WTC11 (cell line): ENCODE results near the gene BORCS6. TPM values are rescaled to one million over a fixed set of nuclear protein-coding genes. Genes with fewer than 3 reads are reported as not detected.

Source experiments
- ATAC-seq: fragments of 200-7000 bp; cut with Tn5 transposase; 2 replicates; pipeline ENCODE4 v1.10.0; 2021; ENCODE audit warnings: mild to moderate bottlenecking, moderate library complexity
- CTCF ChIA-PET: fragments of 300-600 bp; sonication (Branson Sonifier 250); formaldehyde crosslinking; loops from one replicate; lab custom pipeline; 2021; ENCODE audit warnings: antibody characterized with exemption; lab: Charles Lee
- POLR2A ChIA-PET: fragments of 350-600 bp; sonication (Branson Sonifier 250); formaldehyde crosslinking; loops from one replicate; lab custom pipeline; 2021; ENCODE audit warnings: antibody characterized with exemption; lab: Charles Lee
- DNase-seq: peaks from one replicate; pipeline ENCODE4 v3.0.0; 2021; ENCODE audit warnings: low spot score
- H3K27ac Mint-ChIP-seq: 2 replicates; pipeline ENCODE4 v1.8.0; 2021; ENCODE audit warnings: mixed read lengths
- H3K27me3 Mint-ChIP-seq: 2 replicates; pipeline ENCODE4 v1.8.0; 2021; ENCODE audit warnings: low read depth, mild to moderate bottlenecking, moderate library complexity, mixed read lengths
- H3K36me3 Mint-ChIP-seq: 2 replicates; pipeline ENCODE4 v1.8.0; 2021; ENCODE audit warnings: mixed read lengths
- H3K4me1 Mint-ChIP-seq: 2 replicates; pipeline ENCODE4 v1.8.0; 2022; ENCODE audit warnings: mixed read lengths
- H3K4me3 Mint-ChIP-seq: 2 replicates; pipeline ENCODE4 v1.8.0; 2021; ENCODE audit warnings: mild to moderate bottlenecking, moderate library complexity, mixed read lengths
- H3K9me3 Mint-ChIP-seq: 2 replicates; pipeline ENCODE4 v1.8.0; 2021; ENCODE audit warnings: mixed read lengths
- ATF1 ChIP-seq: sonication (generic); formaldehyde crosslinking; IDR thresholded peaks from 2 replicates; pipeline ENCODE4 v1.8.1; 2023; ENCODE audit warnings: mild to moderate bottlenecking, moderate library complexity, missing genetic modification reagents
- ESRRA ChIP-seq: sonication (generic); formaldehyde crosslinking; IDR thresholded peaks from 2 replicates; pipeline ENCODE4 v1.8.1; 2022; ENCODE audit warnings: mild to moderate bottlenecking, missing genetic modification reagents, borderline replicate concordance
- FOXK1 ChIP-seq: sonication (generic); formaldehyde crosslinking; IDR thresholded peaks from 2 replicates; pipeline ENCODE4 v1.8.0; 2022; ENCODE audit warnings: mild to moderate bottlenecking, moderate library complexity, missing genetic modification reagents
- GABPB1 ChIP-seq: sonication (generic); formaldehyde crosslinking; IDR thresholded peaks from 2 replicates; pipeline ENCODE4 v1.8.1; 2023; ENCODE audit warnings: mild to moderate bottlenecking, missing genetic modification reagents
- GRHL2 ChIP-seq: fragments of 250-450 bp; sonication (Bioruptor Pico); IDR thresholded peaks from 2 replicates; pipeline ENCODE4 v1.8.0; 2022; ENCODE audit warnings: mild to moderate bottlenecking, moderate library complexity; ENCODE audit not compliant: insufficient replicate concordance, severe bottlenecking
- GTF2I ChIP-seq: fragments of 250-450 bp; sonication (Bioruptor Pico); conservative IDR thresholded peaks from 2 replicates; pipeline ENCODE4 v1.4.0; 2021; ENCODE audit warnings: mild to moderate bottlenecking
- HMGA2 ChIP-seq: fragments of 250-450 bp; sonication (Bioruptor Pico); IDR thresholded peaks from 2 replicates; pipeline ENCODE4 v1.4.0; 2021; ENCODE audit warnings: mild to moderate bottlenecking, moderate library complexity
- MYBL2 ChIP-seq: sonication (generic); formaldehyde crosslinking; IDR thresholded peaks from 2 replicates; pipeline ENCODE4 v1.8.1; 2023; ENCODE audit warnings: mild to moderate bottlenecking, moderate library complexity, missing genetic modification reagents
- NFATC4 ChIP-seq: fragments of 250-450 bp; sonication (Bioruptor Pico); IDR thresholded peaks from 2 replicates; pipeline ENCODE4 v1.9.0; 2021; ENCODE audit warnings: mild to moderate bottlenecking
- NR2C2 ChIP-seq: sonication (generic); formaldehyde crosslinking; IDR thresholded peaks from 2 replicates; pipeline ENCODE4 v1.8.0; 2022; ENCODE audit warnings: mild to moderate bottlenecking, missing genetic modification reagents
- RORB ChIP-seq: fragments of 250-450 bp; sonication (Bioruptor Pico); IDR thresholded peaks from 2 replicates; pipeline ENCODE4 v1.9.0; 2021; ENCODE audit warnings: mild to moderate bottlenecking
- SMAD3 ChIP-seq: sonication (generic); formaldehyde crosslinking; IDR thresholded peaks from 2 replicates; pipeline ENCODE4 v1.8.0; 2022; ENCODE audit warnings: missing genetic modification reagents, mild to moderate bottlenecking, borderline replicate concordance
- SMAD4 ChIP-seq: sonication (generic); formaldehyde crosslinking; IDR thresholded peaks from 2 replicates; pipeline ENCODE4 v1.8.0; 2022; ENCODE audit warnings: mild to moderate bottlenecking, missing genetic modification reagents
- TCF7 ChIP-seq: sonication (generic); formaldehyde crosslinking; IDR thresholded peaks from 2 replicates; pipeline ENCODE4 v1.8.0; 2022; ENCODE audit warnings: mild to moderate bottlenecking, low read depth, missing genetic modification reagents, moderate library complexity
- ZNF263 ChIP-seq: sonication (generic); formaldehyde crosslinking; IDR thresholded peaks from 2 replicates; pipeline ENCODE4 v1.8.1; 2022; ENCODE audit warnings: low read depth, mild to moderate bottlenecking, moderate library complexity, missing genetic modification reagents
- ZNF317 ChIP-seq: sonication (generic); formaldehyde crosslinking; IDR thresholded peaks from 2 replicates; pipeline ENCODE4 v1.8.1; 2023; ENCODE audit warnings: low read depth, mild to moderate bottlenecking, moderate library complexity, missing genetic modification reagents, borderline replicate concordance
- ZNF396 ChIP-seq: fragments of 250-450 bp; sonication (Bioruptor Pico); IDR thresholded peaks from 2 replicates; pipeline ENCODE4 v1.8.0; 2021; ENCODE audit warnings: mild to moderate bottlenecking, moderate library complexity, borderline replicate concordance
- total RNA-seq: library from RNA; stranded (reverse); gene quantifications from 3 replicates; pipeline ENCODE4 v1.2.3, GENCODE V29; 2021
- TF ChIP-seq, protein P1 (sequence below): fragments of 250-450 bp; sonication (Bioruptor Pico); IDR thresholded peaks from 2 replicates; pipeline ENCODE4 v1.9.0; 2021; ENCODE audit warnings: mild to moderate bottlenecking
- TF ChIP-seq, protein P2 (sequence below): fragments of 250-450 bp; sonication (Bioruptor Pico); IDR thresholded peaks from 2 replicates; pipeline ENCODE4 v1.9.0; 2021; ENCODE audit warnings: mild to moderate bottlenecking
- TF ChIP-seq, protein P3 (sequence below): sonication (generic); formaldehyde crosslinking; IDR thresholded peaks from 2 replicates; pipeline ENCODE4 v1.8.1; 2022; ENCODE audit warnings: low read depth, mild to moderate bottlenecking, moderate library complexity, missing genetic modification reagents, borderline replicate concordance
- TF ChIP-seq, protein P4 (sequence below): sonication (generic); formaldehyde crosslinking; IDR thresholded peaks from 2 replicates; pipeline ENCODE4 v1.8.1; 2023; ENCODE audit warnings: mild to moderate bottlenecking, missing genetic modification reagents, moderate library complexity
- TF ChIP-seq, protein P5 (sequence below): sonication (generic); formaldehyde crosslinking; conservative IDR thresholded peaks from 2 replicates; pipeline ENCODE4 v1.8.1; 2023; ENCODE audit warnings: mild to moderate bottlenecking, low read depth, missing genetic modification reagents, moderate library complexity

BORCS6 gene
- total RNA-seq, 1 experiment from 2014 or later: 5.6 TPM

DNA sequence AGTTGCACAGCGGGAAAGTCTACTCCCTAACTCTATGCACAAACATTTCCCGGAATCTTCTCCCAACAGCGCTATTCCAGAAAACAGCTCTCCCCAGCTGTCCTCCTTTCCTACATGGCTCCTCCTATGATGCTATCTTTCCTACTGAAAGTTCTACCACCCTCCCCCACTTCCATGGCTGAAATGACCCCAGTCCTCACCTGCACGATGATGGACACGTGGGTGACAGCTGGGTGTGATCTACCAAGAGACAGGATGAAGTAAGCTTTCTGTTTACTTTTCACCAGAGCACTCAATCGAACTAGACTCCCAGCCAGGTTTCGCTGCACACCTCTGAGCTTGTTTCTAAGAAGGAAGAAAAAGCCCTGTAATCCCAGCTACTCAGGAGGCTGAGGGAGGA lies 47.2 kb upstream of the BORCS6 start:
- CTCF ChIA-PET: interaction anchor here (1.3 kb wide), 1 partner anchor 58 kb away, joined by 3 read pairs; the partner anchor contains the start of gene SLC25A35

DNA sequence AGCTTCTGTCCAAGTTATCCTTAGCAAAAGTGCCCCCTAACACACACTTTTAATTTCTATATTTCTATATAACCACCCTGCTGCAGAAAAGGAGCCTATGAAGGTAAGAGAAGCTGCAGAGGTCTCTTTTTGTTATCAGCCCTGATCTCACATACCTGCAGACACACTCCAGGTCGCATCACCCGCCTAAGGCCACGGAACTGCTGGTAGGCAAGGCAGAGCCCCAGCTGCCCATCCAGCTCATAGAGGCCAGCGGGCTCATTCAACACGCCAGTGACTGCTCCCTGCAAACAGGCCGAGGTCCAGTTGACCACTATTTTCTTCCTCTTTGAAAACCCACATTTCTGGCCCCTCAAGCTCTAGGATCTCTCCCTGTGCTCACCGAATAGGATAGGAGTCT lies 45.7 kb upstream of the BORCS6 start:
- ATAC-seq: no peak
- Mint-ChIP-seq H3K4me1 (no peaks in the 10 kb centered on the region), H3K36me3 (peaks cover 65% of the 10 kb centered on the region), H3K27ac (no peak overlapping the region), H3K9me3 (no peaks in the 10 kb centered on the region), H3K4me3 (no peak overlapping the region), H3K27me3 (no peaks in the 10 kb centered on the region)
- CTCF ChIA-PET: interaction anchor here (1.2 kb wide), 1 partner anchor 65 kb away, joined by 3 read pairs; no protein-coding TSS in a partner anchor
- no peak for TF ChIP-seq HMGA2 (CRISPR knock-in tag)
- no peak for TF ChIP-seq GRHL2 (CRISPR knock-in tag)
- no peak for TF ChIP-seq SMAD4
- TF ChIP-seq, protein P1, sequence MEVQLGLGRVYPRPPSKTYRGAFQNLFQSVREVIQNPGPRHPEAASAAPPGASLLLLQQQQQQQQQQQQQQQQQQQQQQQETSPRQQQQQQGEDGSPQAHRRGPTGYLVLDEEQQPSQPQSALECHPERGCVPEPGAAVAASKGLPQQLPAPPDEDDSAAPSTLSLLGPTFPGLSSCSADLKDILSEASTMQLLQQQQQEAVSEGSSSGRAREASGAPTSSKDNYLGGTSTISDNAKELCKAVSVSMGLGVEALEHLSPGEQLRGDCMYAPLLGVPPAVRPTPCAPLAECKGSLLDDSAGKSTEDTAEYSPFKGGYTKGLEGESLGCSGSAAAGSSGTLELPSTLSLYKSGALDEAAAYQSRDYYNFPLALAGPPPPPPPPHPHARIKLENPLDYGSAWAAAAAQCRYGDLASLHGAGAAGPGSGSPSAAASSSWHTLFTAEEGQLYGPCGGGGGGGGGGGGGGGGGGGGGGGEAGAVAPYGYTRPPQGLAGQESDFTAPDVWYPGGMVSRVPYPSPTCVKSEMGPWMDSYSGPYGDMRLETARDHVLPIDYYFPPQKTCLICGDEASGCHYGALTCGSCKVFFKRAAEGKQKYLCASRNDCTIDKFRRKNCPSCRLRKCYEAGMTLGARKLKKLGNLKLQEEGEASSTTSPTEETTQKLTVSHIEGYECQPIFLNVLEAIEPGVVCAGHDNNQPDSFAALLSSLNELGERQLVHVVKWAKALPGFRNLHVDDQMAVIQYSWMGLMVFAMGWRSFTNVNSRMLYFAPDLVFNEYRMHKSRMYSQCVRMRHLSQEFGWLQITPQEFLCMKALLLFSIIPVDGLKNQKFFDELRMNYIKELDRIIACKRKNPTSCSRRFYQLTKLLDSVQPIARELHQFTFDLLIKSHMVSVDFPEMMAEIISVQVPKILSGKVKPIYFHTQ (CRISPR knock-in tag): no peak
- TF ChIP-seq, protein P2, sequence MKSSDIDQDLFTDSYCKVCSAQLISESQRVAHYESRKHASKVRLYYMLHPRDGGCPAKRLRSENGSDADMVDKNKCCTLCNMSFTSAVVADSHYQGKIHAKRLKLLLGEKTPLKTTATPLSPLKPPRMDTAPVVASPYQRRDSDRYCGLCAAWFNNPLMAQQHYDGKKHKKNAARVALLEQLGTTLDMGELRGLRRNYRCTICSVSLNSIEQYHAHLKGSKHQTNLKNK: no peak
- no peak for DNase-seq
- POLR2A ChIA-PET: no interaction called here

More for the DNA sequence above, 47.2 kb upstream of the BORCS6 start:
- H3K4me3 Mint-ChIP-seq: no peak overlapping the region
- H3K27ac Mint-ChIP-seq: no peak overlapping the region
- H3K36me3 Mint-ChIP-seq: peaks cover 56% of the 10 kb centered on the region
- no peak for DNase-seq
- POLR2A ChIA-PET: no interaction called here
- no peaks in the 10 kb centered on the region for H3K9me3 Mint-ChIP-seq
- no peaks in the 10 kb centered on the region for H3K4me1 Mint-ChIP-seq
- no peak for ATAC-seq
- TF ChIP-seq ESRRA (no peak), SMAD3 (no peak), MYBL2 (no peak), RORB (CRISPR knock-in tag) (no peak), GABPB1 (CRISPR knock-in tag) (0 out of 2 replicates have a peak, but pooled peaks have one; percentile 27)
- H3K27me3 Mint-ChIP-seq: no peaks in the 10 kb centered on the region

DNA sequence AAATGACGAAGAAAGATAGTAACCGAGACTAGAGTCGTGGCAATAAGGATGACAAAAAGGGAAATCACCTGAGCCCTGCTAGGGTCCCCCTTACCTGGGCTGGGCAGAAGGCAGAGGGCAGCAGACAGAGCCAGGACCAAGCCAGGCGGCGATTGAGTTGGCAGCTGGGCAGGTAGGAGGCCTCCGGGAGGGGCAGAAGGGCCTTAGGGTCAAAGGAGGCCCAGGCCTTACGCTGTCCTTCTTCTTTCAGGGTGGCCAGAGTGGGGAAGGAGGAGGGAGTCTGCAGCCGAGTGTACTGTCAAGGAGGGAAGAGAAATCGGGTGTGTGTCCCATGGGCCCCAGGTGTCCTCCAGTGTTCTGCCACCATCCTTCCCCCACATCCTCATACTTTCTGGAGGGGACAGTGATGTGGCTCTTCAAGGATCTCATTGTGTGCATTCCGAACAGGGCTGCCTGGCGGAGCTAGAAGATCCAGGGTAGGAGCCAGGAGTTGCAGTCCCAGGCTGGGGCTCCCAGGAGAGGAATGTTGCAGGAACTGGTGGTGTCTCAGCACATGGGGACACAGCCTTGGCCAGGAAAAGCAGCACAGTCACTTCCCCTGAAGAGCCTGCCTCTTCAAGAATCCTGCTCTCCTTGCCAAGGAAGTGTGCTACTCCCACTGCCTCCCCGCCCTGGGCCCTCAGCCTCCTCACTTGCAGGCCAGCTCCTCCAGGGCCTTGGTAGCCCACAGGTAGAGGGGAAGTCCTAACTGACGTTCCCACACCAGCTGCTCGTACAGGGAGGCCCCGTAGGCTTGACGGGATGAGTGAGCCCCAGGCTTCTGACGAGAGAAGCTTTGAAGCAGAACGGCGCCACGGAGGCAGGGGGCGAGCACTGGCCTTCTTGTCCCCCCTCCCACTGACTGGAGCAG lies 44.6 kb upstream of the BORCS6 start:
- no peaks in the 10 kb centered on the region for H3K9me3 Mint-ChIP-seq
- TF ChIP-seq FOXK1 (CRISPR knock-in tag) (no peak), ATF1 (CRISPR knock-in tag) (no peak), TCF7 (CRISPR knock-in tag) (no peak)
- TF ChIP-seq, all 79 proteins: peak for 0
- DNase-seq (no peak), ATAC-seq (no peak)
- ChIA-PET POLR2A (no interaction called here), CTCF (interaction anchor here (1.2 kb wide), 1 partner anchor 66 kb away, joined by 3 read pairs; no protein-coding TSS in a partner anchor)
- Mint-ChIP-seq H3K4me1 (no peaks in the 10 kb centered on the region), H3K36me3 (peaks cover 71% of the 10 kb centered on the region), H3K4me3 (no peak overlapping the region), H3K27ac (no peak overlapping the region), H3K27me3 (no peaks in the 10 kb centered on the region)

DNA sequence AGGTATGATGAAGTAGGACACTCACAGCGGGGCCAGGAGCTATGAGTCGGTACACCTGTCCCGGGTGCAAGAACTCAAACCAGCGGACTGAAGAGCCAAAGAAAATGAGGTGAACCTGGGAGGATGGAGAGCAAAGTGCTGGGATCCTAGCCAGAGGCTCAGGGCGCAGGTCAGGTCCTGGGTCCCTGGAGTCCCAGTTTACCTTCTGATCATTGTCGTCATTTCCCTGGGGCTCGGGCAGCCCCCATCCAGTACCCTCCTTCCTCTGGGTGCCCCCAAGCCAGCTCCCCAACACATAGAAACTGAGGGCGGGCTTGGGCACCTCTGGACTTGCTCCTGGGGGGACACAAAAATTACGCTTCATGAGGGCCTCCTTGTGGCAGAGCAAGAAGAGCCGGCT lies 41.7 kb upstream of the BORCS6 start:
- Mint-ChIP-seq H3K27me3 (no peaks in the 10 kb centered on the region), H3K4me1 (peaks cover 10% of the 10 kb centered on the region), H3K9me3 (no peaks in the 10 kb centered on the region), H3K27ac (no peak overlapping the region), H3K36me3 (peaks cover 69% of the 10 kb centered on the region), H3K4me3 (no peak overlapping the region)
- ATAC-seq (no peak), DNase-seq (no peak)
- POLR2A ChIA-PET: interaction anchor here (0.5 kb wide), 1 partner anchor 118 kb away, joined by 3 read pairs; no protein-coding TSS in a partner anchor
- CTCF ChIA-PET: no interaction called here
- TF ChIP-seq ZNF317 (CRISPR knock-in tag): no peak
- TF ChIP-seq GTF2I (CRISPR knock-in tag): no peak
- TF ChIP-seq ZNF263: no peak
- no peak for TF ChIP-seq ZNF396 (CRISPR knock-in tag)
- TF ChIP-seq, protein P3, sequence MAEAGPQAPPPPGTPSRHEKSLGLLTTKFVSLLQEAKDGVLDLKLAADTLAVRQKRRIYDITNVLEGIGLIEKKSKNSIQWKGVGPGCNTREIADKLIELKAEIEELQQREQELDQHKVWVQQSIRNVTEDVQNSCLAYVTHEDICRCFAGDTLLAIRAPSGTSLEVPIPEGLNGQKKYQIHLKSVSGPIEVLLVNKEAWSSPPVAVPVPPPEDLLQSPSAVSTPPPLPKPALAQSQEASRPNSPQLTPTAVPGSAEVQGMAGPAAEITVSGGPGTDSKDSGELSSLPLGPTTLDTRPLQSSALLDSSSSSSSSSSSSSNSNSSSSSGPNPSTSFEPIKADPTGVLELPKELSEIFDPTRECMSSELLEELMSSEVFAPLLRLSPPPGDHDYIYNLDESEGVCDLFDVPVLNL (CRISPR knock-in tag): no peak
- no peak for TF ChIP-seq NR2C2 (CRISPR knock-in tag)
- no peak for TF ChIP-seq NFATC4 (CRISPR knock-in tag)
- TF ChIP-seq, protein P4, sequence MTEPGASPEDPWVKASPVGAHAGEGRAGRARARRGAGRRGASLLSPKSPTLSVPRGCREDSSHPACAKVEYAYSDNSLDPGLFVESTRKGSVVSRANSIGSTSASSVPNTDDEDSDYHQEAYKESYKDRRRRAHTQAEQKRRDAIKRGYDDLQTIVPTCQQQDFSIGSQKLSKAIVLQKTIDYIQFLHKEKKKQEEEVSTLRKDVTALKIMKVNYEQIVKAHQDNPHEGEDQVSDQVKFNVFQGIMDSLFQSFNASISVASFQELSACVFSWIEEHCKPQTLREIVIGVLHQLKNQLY: no peak
- TF ChIP-seq, protein P5, sequence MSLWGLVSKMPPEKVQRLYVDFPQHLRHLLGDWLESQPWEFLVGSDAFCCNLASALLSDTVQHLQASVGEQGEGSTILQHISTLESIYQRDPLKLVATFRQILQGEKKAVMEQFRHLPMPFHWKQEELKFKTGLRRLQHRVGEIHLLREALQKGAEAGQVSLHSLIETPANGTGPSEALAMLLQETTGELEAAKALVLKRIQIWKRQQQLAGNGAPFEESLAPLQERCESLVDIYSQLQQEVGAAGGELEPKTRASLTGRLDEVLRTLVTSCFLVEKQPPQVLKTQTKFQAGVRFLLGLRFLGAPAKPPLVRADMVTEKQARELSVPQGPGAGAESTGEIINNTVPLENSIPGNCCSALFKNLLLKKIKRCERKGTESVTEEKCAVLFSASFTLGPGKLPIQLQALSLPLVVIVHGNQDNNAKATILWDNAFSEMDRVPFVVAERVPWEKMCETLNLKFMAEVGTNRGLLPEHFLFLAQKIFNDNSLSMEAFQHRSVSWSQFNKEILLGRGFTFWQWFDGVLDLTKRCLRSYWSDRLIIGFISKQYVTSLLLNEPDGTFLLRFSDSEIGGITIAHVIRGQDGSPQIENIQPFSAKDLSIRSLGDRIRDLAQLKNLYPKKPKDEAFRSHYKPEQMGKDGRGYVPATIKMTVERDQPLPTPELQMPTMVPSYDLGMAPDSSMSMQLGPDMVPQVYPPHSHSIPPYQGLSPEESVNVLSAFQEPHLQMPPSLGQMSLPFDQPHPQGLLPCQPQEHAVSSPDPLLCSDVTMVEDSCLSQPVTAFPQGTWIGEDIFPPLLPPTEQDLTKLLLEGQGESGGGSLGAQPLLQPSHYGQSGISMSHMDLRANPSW: no peak
